ENCODE data around the gene HMG20B.
"Not testable (repeated sequence)": the region's sequence is repeated elsewhere in the genome, so short reads cannot be mapped to it uniquely, and the experiment has no call there.

The HMG20B gene

GRCh38 chr19:3528080-3528479, 44.7 kb upstream of the HMG20B start:
- DNase-seq (ENCODE audit: insufficient read length, low spot score) (no peak), FAIRE-seq (no peak)
- no peak for TF ChIP-seq CTCF (IDR thresholded peaks at IDR 0.05; ENCODE audit: insufficient read depth, missing control alignments)

GRCh38 chr19:3528539-3529211, 44.1 kb upstream of the HMG20B start:
- FAIRE-seq (no peak), DNase-seq (ENCODE audit: insufficient read length, low spot score) (no peak)
- no peak for TF ChIP-seq CTCF (IDR thresholded peaks at IDR 0.05; ENCODE audit: insufficient read depth, missing control alignments)

GRCh38 chr19:3529299-3529698, 43.4 kb upstream of the HMG20B start:
- FAIRE-seq; DNase-seq (ENCODE audit: insufficient read length, low spot score): not testable (repeated sequence)

GRCh38 chr19:3530389-3530788, 42.4 kb upstream of the HMG20B start:
- FAIRE-seq: no peak
- DNase-seq (ENCODE audit: insufficient read length, low spot score): no peak
- no peak for TF ChIP-seq CTCF (IDR thresholded peaks at IDR 0.05; ENCODE audit: insufficient read depth, missing control alignments)

GRCh38 chr19:3531716-3532115, 41.0 kb upstream of the HMG20B start:
- no peak for TF ChIP-seq CTCF (IDR thresholded peaks at IDR 0.05; ENCODE audit: insufficient read depth, missing control alignments)
- no peak for DNase-seq (ENCODE audit: insufficient read length, low spot score)
- no peak for FAIRE-seq

GRCh38 chr19:3532154-3532786, 40.5 kb upstream of the HMG20B start:
- FAIRE-seq: no peak
- TF ChIP-seq CTCF (IDR thresholded peaks at IDR 0.05; ENCODE audit: insufficient read depth, missing control alignments): no peak

GRCh38 chr19:3533033-3533432, 39.7 kb upstream of the HMG20B start:
- no peak for TF ChIP-seq CTCF (IDR thresholded peaks at IDR 0.05; ENCODE audit: insufficient read depth, missing control alignments)
- FAIRE-seq (no peak), DNase-seq (ENCODE audit: insufficient read length, low spot score) (no peak)

More at GRCh38 chr19:3532154-3532786, 40.5 kb upstream of the HMG20B start:
- DNase-seq (ENCODE audit: insufficient read length, low spot score): no peak
